Fibroblast of lung (primary cell): ENCODE data around the gene CCDC171. TPM values are rescaled to one million over a fixed set of nuclear protein-coding genes. Genes with fewer than 3 reads are reported as not detected.

ENCODE experiments used
- DNase-seq, 2 donors: peaks; one replicate each; pipeline versions ENCODE4 v3.0.0 to v3.0.0-alpha.2; 2010; ENCODE audit warnings: low read depth in 2 of 2
- H2AFZ ChIP-seq: 2 replicates; pipeline ENCODE4 v1.5.1; 2012; ENCODE audit warnings: low read length, control low read depth, inconsistent platforms
- H3K27ac ChIP-seq: 2 replicates; pipeline ENCODE4 v1.5.1; 2011; ENCODE audit warnings: low read length, control low read depth; ENCODE audit not compliant: insufficient read depth
- H3K27me3 ChIP-seq: 2 replicates; pipeline ENCODE4 v1.5.1; 2011; ENCODE audit warnings: mild to moderate bottlenecking, low read length; ENCODE audit not compliant: control insufficient read depth, insufficient read depth
- H3K36me3 ChIP-seq: 2 replicates; pipeline ENCODE4 v1.5.1; 2011; ENCODE audit warnings: low read length; ENCODE audit not compliant: control insufficient read depth, insufficient read depth
- H3K4me1 ChIP-seq: 2 replicates; pipeline ENCODE4 v1.5.1; 2011; ENCODE audit warnings: low read length; ENCODE audit not compliant: control insufficient read depth, insufficient read depth; ENCODE audit errors: extremely low read depth
- H3K4me2 ChIP-seq: 2 replicates; pipeline ENCODE4 v1.5.1; 2011; ENCODE audit warnings: low read length, control low read depth; ENCODE audit not compliant: insufficient read depth; ENCODE audit errors: extremely low read depth
- H3K4me3 ChIP-seq, 4 experiments: fragments of 200-600 bp in 1 of 4; sonication (generic) in 1 of 4; replicated peaks in 1 of 4; 2 replicates each; pipeline ENCODE4 v1.5.1; 2011 to 2016; ENCODE audit warnings: low read length in 4 of 4, low read depth in 3 of 4, mild to moderate bottlenecking in 3 of 4, control low read depth in 2 of 4, inconsistent platforms in 1 of 4, mixed read lengths in 1 of 4; ENCODE audit not compliant: insufficient read depth in 1 of 4; ENCODE audit errors: control extremely low read depth in 1 of 4
- H3K79me2 ChIP-seq: 2 replicates; pipeline ENCODE4 v1.5.1; 2012; ENCODE audit warnings: mild to moderate bottlenecking, low read length, inconsistent platforms; ENCODE audit not compliant: control insufficient read depth, insufficient read depth
- H3K9ac ChIP-seq: 2 replicates; pipeline ENCODE4 v1.5.1; 2011; ENCODE audit warnings: mild to moderate bottlenecking, low read length, control low read depth; ENCODE audit not compliant: insufficient read depth
- H3K9me3 ChIP-seq: 2 replicates; pipeline ENCODE4 v1.5.1; 2012; ENCODE audit warnings: low read depth, low read length; ENCODE audit not compliant: control insufficient read depth, insufficient read depth
- H4K20me1 ChIP-seq: 2 replicates; pipeline ENCODE4 v1.5.1; 2011; ENCODE audit warnings: low read length; ENCODE audit not compliant: control insufficient read depth, insufficient read depth; ENCODE audit errors: extremely low read depth
- EZH2 ChIP-seq: IDR thresholded peaks from 2 replicates; pipeline ENCODE4 v1.5.1; 2012; ENCODE audit warnings: low read length, control low read depth, mild to moderate bottlenecking; ENCODE audit errors: missing control alignments
- polyA plus RNA-seq, 2 donors: library from polyadenylated mRNA; depleted of rRNA in 1 of 2; stranded (reverse) in 1 of 2; unstranded in 1 of 2; fragments of >200 nt; gene quantifications; 2 replicates each; pipeline ENCODE4 v1.2.1, GENCODE V29; 2011 to 2012; ENCODE audit warnings: missing spikeins in 1 of 2
- total RNA-seq: library from RNA; depleted of rRNA; stranded (reverse); fragments of >200 nt; gene quantifications from 2 replicates; pipeline ENCODE4 v1.2.1, GENCODE V29; 2014
- TF ChIP-seq, protein P1 (sequence below), 2 donors: IDR thresholded peaks in 1 of 2; conservative IDR thresholded peaks in 1 of 2; 1 replicate in 1 of 2; 2 replicates in 1 of 2; pipeline ENCODE4 v1.5.1; 2011 to 2012; ENCODE audit warnings: low read length in 2 of 2, control low read depth in 1 of 2, inconsistent platforms in 1 of 2, low read depth in 1 of 2, mild to moderate bottlenecking in 1 of 2

The CCDC171 gene
- total and polyA plus RNA-seq, 2 donors (not counting 1 experiment from before 2014, with no cell fraction given) = 0.62 to 4.8 TPM

DNA sequence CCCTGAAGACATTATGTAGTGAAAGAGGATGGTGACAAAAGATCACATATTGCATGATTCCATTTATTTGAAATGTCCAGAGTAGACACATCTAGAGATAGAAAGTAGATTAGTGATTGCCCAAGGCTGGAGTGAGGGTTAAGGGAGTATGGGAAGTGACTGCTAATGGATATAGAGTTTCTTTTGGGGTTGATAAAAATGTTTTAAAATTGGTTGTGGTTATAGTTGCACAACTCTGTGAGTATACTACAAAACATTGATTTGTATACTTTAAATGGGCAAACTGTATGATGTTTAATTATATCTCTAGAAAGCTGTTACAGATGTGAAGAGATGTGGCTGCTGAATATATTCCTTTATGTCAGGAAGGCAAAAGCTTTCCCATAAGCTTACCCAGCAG is 202.8 kb downstream of the CCDC171 start:
- no peak overlapping the region for H3K4me3 ChIP-seq
- H3K4me2 ChIP-seq = no peak overlapping the region
- no peak overlapping the region for H3K27ac ChIP-seq
- H3K4me1 ChIP-seq = no peaks in the 10 kb centered on the region
- TF ChIP-seq, protein P1, sequence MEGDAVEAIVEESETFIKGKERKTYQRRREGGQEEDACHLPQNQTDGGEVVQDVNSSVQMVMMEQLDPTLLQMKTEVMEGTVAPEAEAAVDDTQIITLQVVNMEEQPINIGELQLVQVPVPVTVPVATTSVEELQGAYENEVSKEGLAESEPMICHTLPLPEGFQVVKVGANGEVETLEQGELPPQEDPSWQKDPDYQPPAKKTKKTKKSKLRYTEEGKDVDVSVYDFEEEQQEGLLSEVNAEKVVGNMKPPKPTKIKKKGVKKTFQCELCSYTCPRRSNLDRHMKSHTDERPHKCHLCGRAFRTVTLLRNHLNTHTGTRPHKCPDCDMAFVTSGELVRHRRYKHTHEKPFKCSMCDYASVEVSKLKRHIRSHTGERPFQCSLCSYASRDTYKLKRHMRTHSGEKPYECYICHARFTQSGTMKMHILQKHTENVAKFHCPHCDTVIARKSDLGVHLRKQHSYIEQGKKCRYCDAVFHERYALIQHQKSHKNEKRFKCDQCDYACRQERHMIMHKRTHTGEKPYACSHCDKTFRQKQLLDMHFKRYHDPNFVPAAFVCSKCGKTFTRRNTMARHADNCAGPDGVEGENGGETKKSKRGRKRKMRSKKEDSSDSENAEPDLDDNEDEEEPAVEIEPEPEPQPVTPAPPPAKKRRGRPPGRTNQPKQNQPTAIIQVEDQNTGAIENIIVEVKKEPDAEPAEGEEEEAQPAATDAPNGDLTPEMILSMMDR (conservative IDR thresholded peaks at IDR 0.05 in 1 of 2, IDR thresholded peaks at IDR 0.05 in 1 of 2; ENCODE audit: low read depth in 1 of 2, low read length in 2 of 2) = no peak
- no peak for TF ChIP-seq EZH2
- no peaks in the 10 kb centered on the region for H4K20me1 ChIP-seq
- H2AFZ ChIP-seq = no peak overlapping the region
- H3K36me3 ChIP-seq = no peaks in the 10 kb centered on the region
- H3K79me2 ChIP-seq = no peaks in the 10 kb centered on the region
- H3K27me3 ChIP-seq = no peaks in the 10 kb centered on the region
- DNase-seq = peak in 1 of 2 donors; percentile 80
- H3K9me3 ChIP-seq = no peaks in the 10 kb centered on the region
- no peak overlapping the region for H3K9ac ChIP-seq

DNA sequence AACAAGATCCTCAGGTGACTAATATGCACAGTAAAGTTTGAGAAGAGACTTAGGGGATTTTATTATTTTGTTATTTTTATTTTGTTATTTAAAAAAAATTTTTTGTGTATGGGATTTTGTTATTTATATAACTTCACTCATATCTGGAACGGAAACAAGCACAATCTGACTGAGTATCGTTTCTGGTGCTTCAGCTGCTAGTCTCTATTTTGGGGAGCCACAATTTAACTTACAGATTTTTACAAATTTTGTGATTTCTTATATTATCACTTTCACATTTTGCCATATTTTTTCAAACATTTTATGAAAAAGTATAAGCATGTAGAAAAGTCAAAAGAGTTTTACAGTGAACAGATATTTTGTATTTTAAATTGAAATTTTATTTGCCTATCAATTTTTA is 208.7 kb downstream of the CCDC171 start:
- H3K27ac ChIP-seq = no peak overlapping the region
- no peak for TF ChIP-seq EZH2
- TF ChIP-seq, protein P1 (conservative IDR thresholded peaks at IDR 0.05 in 1 of 2, IDR thresholded peaks at IDR 0.05 in 1 of 2; ENCODE audit: low read depth in 1 of 2, low read length in 2 of 2) = no peak
- H3K9me3 ChIP-seq = no peaks in the 10 kb centered on the region
- no peak overlapping the region for H3K9ac ChIP-seq
- no peak overlapping the region for H3K4me3 ChIP-seq
- H3K79me2 ChIP-seq = no peaks in the 10 kb centered on the region
- H3K4me1 ChIP-seq = no peaks in the 10 kb centered on the region
- no peaks in the 10 kb centered on the region for H3K27me3 ChIP-seq
- H3K4me2 ChIP-seq = no peak overlapping the region
- H4K20me1 ChIP-seq = no peaks in the 10 kb centered on the region
- no peak overlapping the region for H2AFZ ChIP-seq
- no peaks in the 10 kb centered on the region for H3K36me3 ChIP-seq
- DNase-seq = no peak

DNA sequence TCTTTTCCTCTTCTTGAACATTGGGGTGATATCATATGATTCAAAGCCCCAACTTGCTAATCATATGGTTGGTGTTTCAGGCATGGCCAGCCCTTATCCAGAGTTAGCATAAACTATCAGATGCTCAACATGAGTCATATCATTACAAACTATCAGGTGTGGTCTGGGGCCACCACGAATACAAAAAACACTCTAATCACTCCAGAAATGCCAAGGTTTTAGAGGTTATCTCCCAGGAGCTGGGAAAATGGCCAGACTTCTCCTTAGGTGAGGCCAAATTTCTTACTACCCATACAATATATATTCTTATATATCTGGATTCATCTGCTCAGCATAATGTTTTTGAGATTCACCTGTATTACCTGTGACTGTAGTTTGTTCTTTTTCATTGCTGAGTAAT is 210.5 kb downstream of the CCDC171 start:
- Histone ChIP-seq H3K4me1 (no peaks in the 10 kb centered on the region), H3K9ac (no peak overlapping the region), H3K27ac (no peak overlapping the region), H3K4me3 (no peak overlapping the region), H3K4me2 (no peak overlapping the region), H2AFZ (no peak overlapping the region), H3K9me3 (no peaks in the 10 kb centered on the region), H3K79me2 (no peaks in the 10 kb centered on the region), H3K27me3 (no peaks in the 10 kb centered on the region), H4K20me1 (no peaks in the 10 kb centered on the region), H3K36me3 (no peaks in the 10 kb centered on the region)
- TF ChIP-seq, protein P1 (conservative IDR thresholded peaks at IDR 0.05 in 1 of 2, IDR thresholded peaks at IDR 0.05 in 1 of 2; ENCODE audit: low read depth in 1 of 2, low read length in 2 of 2) = no peak
- no peak for TF ChIP-seq EZH2
- no peak for DNase-seq
